PC-9 (cell line): ENCODE measurements around the gene XPNPEP1. TPM values are rescaled to one million over a fixed set of nuclear protein-coding genes. Genes with fewer than 3 reads are reported as not detected.

Experiments
- BruUV-seq: library from RNA; stranded (reverse); fragments of 400-500 nt; replicated peaks from 2 replicates; lab custom pipeline; 2021; lab: Mats Ljungman, UMichigan
- CTCF ChIA-PET: fragments of 300-600 bp; sonication (Branson Sonifier 250); formaldehyde crosslinking; loops from one replicate; lab custom pipeline; 2022; ENCODE audit warnings: antibody characterized with exemption; lab: Charles Lee
- POLR2A ChIA-PET: fragments of 300-600 bp; sonication (Branson Sonifier 250); formaldehyde crosslinking; loops from one replicate; lab custom pipeline; 2022; ENCODE audit warnings: antibody characterized with exemption; ENCODE audit not compliant: unreplicated experiment; lab: Charles Lee
- DNase-seq, 2 experiments: peaks; one replicate each; pipeline versions ENCODE4 v3.0.0 to v3.0.0-alpha.2; 2015 to 2022; ENCODE audit warnings: mixed read lengths in 1 of 2
- H2AFZ ChIP-seq: fragments of 200-600 bp; sonication (generic); 2 replicates; pipeline ENCODE4 v1.8.1; 2017; ENCODE audit warnings: antibody characterized with exemption
- H3F3A ChIP-seq: fragments of 200-600 bp; sonication (generic); 2 replicates; pipeline ENCODE4 v1.8.1; 2017; ENCODE audit warnings: antibody characterized with exemption, mild to moderate bottlenecking, low read depth; ENCODE audit not compliant: insufficient read depth
- H3K27ac ChIP-seq: fragments of 200-600 bp; sonication (generic); 2 replicates; pipeline ENCODE4 v1.6.1; 2016; ENCODE audit warnings: mixed run types
- H3K27me3 ChIP-seq: fragments of 200-600 bp; sonication (generic); 2 replicates; pipeline ENCODE4 v1.6.1; 2016; ENCODE audit warnings: low read depth, mixed run types; ENCODE audit not compliant: insufficient read depth
- H3K36me3 ChIP-seq: fragments of 200-600 bp; sonication (generic); 2 replicates; pipeline ENCODE4 v1.6.1; 2016; ENCODE audit warnings: low read depth, mixed run types
- H3K4me1 ChIP-seq: fragments of 200-600 bp; sonication (generic); replicated peaks from 2 replicates; pipeline ENCODE4 v1.6.1; 2016; ENCODE audit warnings: mixed run types; ENCODE audit not compliant: insufficient read depth
- H3K4me2 ChIP-seq: fragments of 200-600 bp; sonication (generic); 2 replicates; pipeline ENCODE4 v1.6.1; 2017; ENCODE audit warnings: mixed run types
- H3K4me3 ChIP-seq: fragments of 200-600 bp; sonication (generic); 2 replicates; pipeline ENCODE4 v1.6.1; 2016; ENCODE audit warnings: mixed run types
- H3K79me2 ChIP-seq: fragments of 200-600 bp; sonication (generic); 2 replicates; pipeline ENCODE4 v1.6.1; 2017; ENCODE audit warnings: low read depth, mixed run types
- H3K9me2 ChIP-seq: fragments of 200-600 bp; sonication (generic); 2 replicates; pipeline ENCODE4 v1.8.1; 2017; ENCODE audit warnings: mild to moderate bottlenecking; ENCODE audit not compliant: insufficient read depth
- H3K9me3 ChIP-seq: fragments of 200-600 bp; sonication (generic); 2 replicates; pipeline ENCODE4 v1.8.1; 2016; ENCODE audit warnings: low read depth; ENCODE audit not compliant: insufficient read depth
- H4K20me1 ChIP-seq: fragments of 200-600 bp; sonication (generic); 2 replicates; pipeline ENCODE4 v1.8.1; 2017; ENCODE audit not compliant: insufficient read depth
- EZH2 ChIP-seq: fragments of 200-600 bp; sonication (generic); IDR thresholded peaks from 2 replicates; pipeline ENCODE4 v1.8.0; 2017; ENCODE audit warnings: antibody characterized with exemption, low read depth
- intact Hi-C: fragments of 100-400 bp; cut with micrococcal nuclease; formaldehyde crosslinking; loops from one replicate; pipeline ENCODE4 v1.10.0; 2022; ENCODE audit not compliant: unreplicated experiment
- total RNA-seq: library from RNA; stranded (reverse); gene quantifications from 2 replicates; pipeline ENCODE4 v1.2.3, GENCODE V29; 2021
- TF ChIP-seq, protein P1 (sequence below): fragments of 200-600 bp; sonication (generic); conservative IDR thresholded peaks from 2 replicates; pipeline ENCODE4 v1.6.1; 2017; ENCODE audit warnings: mixed run types, antibody characterized with exemption, mild to moderate bottlenecking, moderate library complexity

XPNPEP1 gene
- total RNA-seq, 1 experiment from 2014 or later: 24.6 TPM

DNA sequence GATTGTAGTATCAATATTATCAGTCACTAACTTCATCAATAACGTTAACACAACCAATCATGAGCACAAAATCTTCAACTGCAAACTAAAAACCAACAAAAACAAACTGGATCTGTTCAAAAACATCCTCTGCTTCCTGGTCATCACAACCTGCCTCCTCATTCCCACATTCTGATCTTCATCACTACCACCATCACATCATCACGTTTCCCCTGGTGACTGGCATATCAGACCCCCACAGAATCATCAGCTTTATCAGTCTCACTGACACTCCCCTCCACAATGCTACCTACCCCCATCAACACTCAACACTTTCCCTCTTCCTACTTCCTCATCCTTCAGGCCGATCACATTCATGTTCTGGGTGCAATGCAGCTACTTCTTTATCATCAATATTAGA, 11.4 kb downstream of the XPNPEP1 start:
- no peaks in the 10 kb centered on the region for H3K27me3 ChIP-seq
- no peak overlapping the region for H2AFZ ChIP-seq
- H3K4me1 ChIP-seq: peaks cover 42% of the 10 kb centered on the region
- no TSS peak for BruUV-seq
- H4K20me1 ChIP-seq: no peaks in the 10 kb centered on the region
- intact Hi-C loops: no loop called here
- no peak for DNase-seq
- no peak for TF ChIP-seq EZH2
- TF ChIP-seq, protein P1, sequence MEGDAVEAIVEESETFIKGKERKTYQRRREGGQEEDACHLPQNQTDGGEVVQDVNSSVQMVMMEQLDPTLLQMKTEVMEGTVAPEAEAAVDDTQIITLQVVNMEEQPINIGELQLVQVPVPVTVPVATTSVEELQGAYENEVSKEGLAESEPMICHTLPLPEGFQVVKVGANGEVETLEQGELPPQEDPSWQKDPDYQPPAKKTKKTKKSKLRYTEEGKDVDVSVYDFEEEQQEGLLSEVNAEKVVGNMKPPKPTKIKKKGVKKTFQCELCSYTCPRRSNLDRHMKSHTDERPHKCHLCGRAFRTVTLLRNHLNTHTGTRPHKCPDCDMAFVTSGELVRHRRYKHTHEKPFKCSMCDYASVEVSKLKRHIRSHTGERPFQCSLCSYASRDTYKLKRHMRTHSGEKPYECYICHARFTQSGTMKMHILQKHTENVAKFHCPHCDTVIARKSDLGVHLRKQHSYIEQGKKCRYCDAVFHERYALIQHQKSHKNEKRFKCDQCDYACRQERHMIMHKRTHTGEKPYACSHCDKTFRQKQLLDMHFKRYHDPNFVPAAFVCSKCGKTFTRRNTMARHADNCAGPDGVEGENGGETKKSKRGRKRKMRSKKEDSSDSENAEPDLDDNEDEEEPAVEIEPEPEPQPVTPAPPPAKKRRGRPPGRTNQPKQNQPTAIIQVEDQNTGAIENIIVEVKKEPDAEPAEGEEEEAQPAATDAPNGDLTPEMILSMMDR: no peak
- CTCF ChIA-PET: interaction anchor here (0.7 kb wide), 1 partner anchor 227 kb away, joined by 6 read pairs; no protein-coding TSS in a partner anchor
- H3K4me3 ChIP-seq: no peak overlapping the region
- H3K36me3 ChIP-seq: 0 out of 2 replicates have a peak, but pooled peaks cover 16% of the 10 kb centered on the region
- no peaks in the 10 kb centered on the region for H3K9me3 ChIP-seq
- no peak overlapping the region for H3K4me2 ChIP-seq
- H3K79me2 ChIP-seq: peaks cover 11% of the 10 kb centered on the region; the same call in 1 of the 2 replicates
- H3F3A ChIP-seq: peaks cover 33% of the 10 kb centered on the region
- H3K9me2 ChIP-seq: no peaks in the 10 kb centered on the region
- peak overlapping the region; percentile 73; the same call in 1 of the 2 replicates for H3K27ac ChIP-seq
- POLR2A ChIA-PET: interaction anchor here (0.6 kb wide), 1 partner anchor 9 kb away, joined by 3 read pairs; no protein-coding TSS in a partner anchor

DNA sequence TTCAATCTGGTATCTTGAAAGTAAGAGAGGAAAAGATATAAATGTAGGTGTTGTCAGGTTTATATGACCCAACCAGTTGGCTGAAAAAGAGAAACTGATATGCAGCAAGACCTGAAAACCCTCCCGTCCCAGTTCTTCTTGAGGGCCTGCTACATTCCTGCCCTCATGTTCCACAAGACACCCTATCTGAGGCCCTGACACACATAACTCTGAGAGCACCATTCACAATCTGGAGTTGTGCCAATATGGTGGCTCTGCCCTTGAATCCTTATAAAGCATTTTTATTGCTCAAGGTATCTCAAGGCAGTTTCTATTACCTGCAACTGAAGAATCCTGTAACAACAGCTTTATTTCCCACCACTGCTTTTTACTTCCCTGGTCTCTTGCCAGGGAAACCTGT, 17.0 kb downstream of the XPNPEP1 start:
- no peaks in the 10 kb centered on the region for H3F3A ChIP-seq
- no TSS peak for BruUV-seq
- H4K20me1 ChIP-seq: no peaks in the 10 kb centered on the region
- H3K4me2 ChIP-seq: no peak overlapping the region
- no peak overlapping the region for H3K4me3 ChIP-seq
- no peaks in the 10 kb centered on the region for H3K36me3 ChIP-seq
- TF ChIP-seq EZH2: no peak
- TF ChIP-seq, protein P1: no peak
- no peaks in the 10 kb centered on the region for H3K27me3 ChIP-seq
- POLR2A ChIA-PET: no interaction called here
- H3K9me2 ChIP-seq: no peaks in the 10 kb centered on the region
- no peak for DNase-seq
- H3K79me2 ChIP-seq: no peaks in the 10 kb centered on the region
- no peak overlapping the region for H2AFZ ChIP-seq
- no peaks in the 10 kb centered on the region for H3K9me3 ChIP-seq
- H3K4me1 ChIP-seq: no peaks in the 10 kb centered on the region
- intact Hi-C loops: no loop called here
- CTCF ChIA-PET: no interaction called here
- no peak overlapping the region for H3K27ac ChIP-seq

DNA sequence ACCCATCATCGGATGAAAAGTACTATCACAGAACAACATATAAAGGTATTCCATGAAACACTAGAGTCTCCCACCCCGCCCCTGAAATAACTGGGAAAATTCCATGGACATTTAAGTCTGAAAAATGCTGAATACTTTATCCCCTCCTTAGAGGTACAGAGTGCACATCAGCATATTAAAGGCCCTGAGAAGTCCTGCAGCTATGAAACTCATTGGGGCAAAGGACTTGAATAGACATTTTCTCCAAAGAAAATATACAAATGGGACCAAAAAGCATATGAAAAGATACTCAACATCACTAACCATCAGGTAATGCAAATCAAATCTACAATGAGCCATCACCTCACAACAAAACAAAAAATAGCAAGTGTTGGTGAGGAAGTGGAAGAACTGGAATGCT, 18.9 kb downstream of the XPNPEP1 start:
- Histone ChIP-seq H4K20me1 (no peaks in the 10 kb centered on the region), H3K4me1 (no peaks in the 10 kb centered on the region), H3K9me3 (no peaks in the 10 kb centered on the region), H3K27ac (no peak overlapping the region), H3K4me2 (no peak overlapping the region), H3K4me3 (no peak overlapping the region), H3K9me2 (no peaks in the 10 kb centered on the region), H3K36me3 (no peaks in the 10 kb centered on the region), H3K79me2 (no peaks in the 10 kb centered on the region), H2AFZ (no peak overlapping the region), H3K27me3 (no peaks in the 10 kb centered on the region), H3F3A (no peaks in the 10 kb centered on the region)
- BruUV-seq: no TSS peak
- DNase-seq: no peak
- ChIA-PET CTCF (no interaction called here), POLR2A (no interaction called here)
- TF ChIP-seq, protein P1: no peak
- TF ChIP-seq EZH2: no peak
- intact Hi-C loops: no loop called here
